GM19193 (cell line): ENCODE results near the gene PCSK5.

Source experiments
- POLR2A ChIP-seq: IDR thresholded peaks from 4 replicates; pipeline ENCODE4 v1.6.1; 2011; ENCODE audit not compliant: insufficient read depth, insufficient read length; ENCODE audit errors: extremely low read depth

PCSK5 gene

DNA sequence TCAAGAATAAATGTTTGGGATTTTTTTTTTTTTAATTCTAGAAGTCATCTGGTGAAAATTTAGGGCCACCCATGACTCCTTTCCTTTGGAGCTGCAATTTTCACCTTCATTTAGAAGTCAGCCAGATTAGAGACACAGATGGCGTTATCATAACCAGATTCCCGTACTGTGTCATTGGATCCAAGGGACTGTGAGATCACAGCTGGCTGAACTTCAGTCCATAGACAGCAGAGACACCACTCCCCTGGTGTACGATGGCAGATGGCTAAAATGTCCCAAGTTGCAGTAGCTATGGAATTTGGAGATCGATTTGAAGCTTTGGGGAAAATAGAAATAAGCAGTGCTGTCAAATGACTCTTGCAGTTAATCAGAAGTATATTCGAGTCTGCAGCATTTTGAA, 287.5 kb downstream of the PCSK5 start:
- TF ChIP-seq POLR2A = no peak

DNA sequence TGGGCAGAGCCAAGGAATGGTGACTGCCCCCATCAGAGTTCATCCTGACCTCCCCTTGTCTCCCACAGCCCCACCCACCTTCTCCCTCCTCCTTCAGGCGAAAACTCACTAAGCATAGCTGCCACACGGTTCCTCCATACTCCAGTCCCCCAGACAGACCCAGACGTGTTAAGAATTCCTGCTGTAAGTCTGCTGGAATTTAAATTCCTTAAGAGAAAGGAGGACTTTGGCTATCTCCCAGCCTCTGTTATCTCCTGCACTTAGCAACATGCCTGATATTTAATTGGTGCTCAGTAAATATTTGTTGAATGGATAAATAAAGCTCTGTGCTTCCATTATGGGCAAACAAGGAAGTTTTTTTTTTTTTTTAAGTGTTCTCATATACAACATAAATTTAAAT, 290.1 kb downstream of the PCSK5 start:
- no peak for TF ChIP-seq POLR2A

DNA sequence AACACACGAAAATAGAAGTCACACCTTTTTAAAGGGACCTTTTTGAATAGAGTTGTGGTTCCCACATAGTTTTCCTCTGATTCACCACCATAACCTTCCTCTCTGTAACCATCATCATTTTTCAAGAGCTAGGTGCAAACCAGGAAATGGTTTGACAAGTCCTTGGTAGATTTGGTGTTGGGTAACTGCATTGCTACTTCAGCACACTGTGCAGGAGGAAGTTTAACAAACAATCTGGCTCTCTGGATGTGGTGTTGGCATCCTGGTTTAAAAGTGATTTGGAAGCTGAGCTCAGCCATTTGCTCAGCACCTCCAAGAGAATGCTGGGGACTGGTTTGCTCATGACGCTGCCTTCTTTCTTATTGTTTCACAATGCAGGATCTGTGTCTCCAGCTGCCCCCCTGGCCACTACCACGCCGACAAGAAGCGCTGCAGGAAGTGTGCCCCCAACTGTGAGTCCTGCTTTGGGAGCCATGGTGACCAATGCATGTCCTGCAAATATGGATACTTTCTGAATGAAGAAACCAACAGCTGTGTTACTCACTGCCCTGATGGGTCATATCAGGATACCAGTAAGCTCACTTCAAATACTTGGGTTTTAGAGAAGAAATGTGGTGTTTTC, 290.7 kb downstream of the PCSK5 start:
- TF ChIP-seq POLR2A = no peak

DNA sequence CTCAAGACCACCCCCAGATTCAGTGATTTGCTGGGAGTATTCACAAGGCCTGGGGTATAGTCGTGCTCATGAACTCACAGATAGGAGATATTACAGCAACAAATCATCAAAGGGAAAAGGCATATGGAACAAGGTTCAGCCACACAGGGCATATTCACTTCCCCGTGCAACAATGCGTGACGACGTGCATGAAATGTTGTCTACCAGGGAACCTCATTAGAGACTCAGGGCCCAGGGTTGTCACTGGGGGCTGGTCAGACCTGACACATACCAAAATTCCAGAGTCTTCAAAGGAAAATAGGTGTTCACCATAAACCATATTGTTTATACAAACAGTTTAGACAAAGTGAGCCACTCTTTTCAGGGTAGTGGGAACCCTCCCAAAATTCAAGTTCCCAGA, 291.3 kb downstream of the PCSK5 start:
- no peak for TF ChIP-seq POLR2A

DNA sequence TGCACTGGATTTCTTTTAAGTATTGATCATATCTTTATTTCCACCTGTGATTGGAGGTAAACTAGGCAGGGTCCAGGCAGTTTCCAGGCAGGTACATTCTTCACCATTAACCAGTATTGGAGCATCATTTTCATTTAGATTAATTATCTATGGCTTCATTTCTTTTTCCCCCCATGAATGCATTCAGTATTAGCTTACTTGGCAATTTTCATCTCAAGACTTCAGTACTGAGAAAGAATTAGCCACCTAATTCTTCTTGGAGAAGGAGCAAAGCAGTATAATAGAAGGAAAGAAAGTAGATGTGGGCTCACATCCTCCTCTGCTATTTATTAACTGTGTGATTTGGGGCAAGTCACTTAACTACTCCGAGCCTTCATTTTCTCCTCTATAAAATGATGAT, 295.0 kb downstream of the PCSK5 start:
- TF ChIP-seq POLR2A = no peak

DNA sequence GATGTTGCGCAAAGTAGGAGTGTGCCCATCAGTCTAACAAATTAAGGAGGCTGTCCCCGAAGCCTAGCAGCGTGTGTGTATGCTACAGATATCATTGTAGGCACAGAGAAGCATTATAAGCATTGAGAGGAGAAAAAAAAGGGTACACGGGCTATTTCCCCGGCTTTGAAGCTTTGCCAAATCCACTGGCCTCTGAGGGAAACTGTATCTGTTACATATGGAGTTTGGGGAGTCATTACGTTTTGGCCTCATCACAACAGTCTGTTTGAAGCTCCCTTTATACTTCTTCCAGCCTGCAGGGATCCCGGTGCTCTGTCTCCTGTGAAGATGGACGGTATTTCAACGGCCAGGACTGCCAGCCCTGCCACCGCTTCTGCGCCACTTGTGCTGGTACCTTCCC, 297.8 kb downstream of the PCSK5 start:
- no peak for TF ChIP-seq POLR2A

DNA sequence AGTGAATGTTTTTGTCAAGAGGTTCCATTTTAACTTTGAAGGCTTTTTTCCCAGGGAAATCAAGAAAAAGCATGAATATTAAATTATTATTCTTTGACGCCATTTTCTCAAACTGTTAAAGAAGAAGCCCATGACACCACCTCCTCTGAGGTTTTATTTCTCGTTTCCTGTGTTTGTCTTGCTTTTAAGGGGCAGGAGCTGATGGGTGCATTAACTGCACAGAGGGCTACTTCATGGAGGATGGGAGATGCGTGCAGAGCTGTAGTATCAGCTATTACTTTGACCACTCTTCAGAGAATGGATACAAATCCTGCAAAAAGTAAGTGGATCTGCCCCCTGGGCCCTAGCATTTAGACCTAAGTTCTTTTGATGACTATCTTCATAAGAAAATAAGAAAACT, 298.4 kb downstream of the PCSK5 start:
- no peak for TF ChIP-seq POLR2A

DNA sequence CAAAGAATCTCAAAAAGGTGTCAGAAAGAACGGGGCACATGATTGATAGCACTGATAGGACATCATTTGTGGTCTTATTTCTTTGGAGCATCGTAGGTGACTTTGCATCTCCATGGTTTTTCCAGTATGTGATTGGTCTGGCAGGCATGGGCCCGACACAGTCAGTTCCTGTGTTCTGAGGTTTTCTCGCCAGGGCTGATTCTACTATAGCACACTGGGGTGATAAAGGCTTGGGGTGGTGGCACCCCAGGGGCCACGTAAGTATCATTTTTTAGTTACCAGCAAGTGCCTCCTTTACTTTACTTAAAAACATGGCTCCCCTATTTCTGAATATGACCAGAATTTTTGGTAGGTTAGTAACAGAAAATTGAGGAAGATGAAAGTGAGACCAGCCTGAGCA, 301.0 kb downstream of the PCSK5 start:
- TF ChIP-seq POLR2A = no peak

DNA sequence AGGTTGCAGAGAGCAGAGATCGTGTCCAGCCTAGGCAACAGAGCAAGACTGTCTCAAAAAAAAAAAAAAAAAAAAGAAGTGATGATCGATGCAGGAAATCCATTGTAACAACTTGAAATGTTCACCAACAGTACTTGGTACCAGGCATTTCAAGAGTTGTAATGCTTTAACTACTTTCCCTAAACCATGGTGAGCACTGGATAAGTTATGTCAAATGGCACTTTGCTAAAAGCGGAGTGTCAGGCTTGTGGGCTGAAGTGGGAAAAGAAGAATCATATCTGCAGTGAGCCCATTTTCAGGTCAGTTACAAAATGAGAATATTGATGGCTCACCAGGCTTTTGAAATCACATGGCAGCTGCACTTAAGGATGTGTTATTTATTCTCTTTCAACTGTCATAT, 301.5 kb downstream of the PCSK5 start:
- TF ChIP-seq POLR2A = no peak

DNA sequence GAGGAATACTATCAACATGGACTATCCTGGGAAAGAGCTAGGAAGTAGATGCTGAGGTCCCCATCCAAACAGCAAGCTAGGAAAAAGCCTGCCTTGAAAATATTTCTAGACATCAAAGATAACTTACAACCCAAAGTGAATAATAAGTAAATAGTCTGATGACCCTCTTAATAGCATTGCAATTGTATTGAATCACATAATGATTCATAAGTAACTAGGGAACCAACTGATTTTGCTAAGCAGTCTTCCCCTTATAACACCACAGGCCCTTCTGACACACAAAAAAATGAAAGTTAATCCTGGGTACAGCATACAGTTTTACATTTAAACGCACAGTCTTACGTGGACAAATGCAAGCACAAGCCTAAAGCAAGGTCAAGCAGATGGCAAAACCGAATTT, 304.4 kb downstream of the PCSK5 start:
- no peak for TF ChIP-seq POLR2A

DNA sequence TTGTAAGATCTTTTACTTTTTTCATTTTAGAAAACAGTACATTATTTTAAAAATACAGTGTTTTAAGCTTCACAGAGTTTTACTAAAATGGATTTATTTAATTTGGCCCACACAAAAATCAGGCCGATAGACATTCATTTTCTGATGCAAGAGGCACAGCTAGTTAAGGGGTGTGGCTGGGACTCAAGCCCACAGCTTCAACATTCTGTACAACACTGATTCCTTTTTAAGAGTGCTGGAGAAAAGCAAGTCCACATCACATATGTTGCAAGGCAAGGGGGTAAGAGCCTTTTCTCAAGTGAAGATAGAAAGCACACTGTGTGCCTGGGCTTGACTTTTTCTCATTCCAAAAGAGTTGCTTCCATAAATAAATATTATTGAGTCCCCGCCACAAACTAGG, 307.9 kb downstream of the PCSK5 start:
- TF ChIP-seq POLR2A = no peak

DNA sequence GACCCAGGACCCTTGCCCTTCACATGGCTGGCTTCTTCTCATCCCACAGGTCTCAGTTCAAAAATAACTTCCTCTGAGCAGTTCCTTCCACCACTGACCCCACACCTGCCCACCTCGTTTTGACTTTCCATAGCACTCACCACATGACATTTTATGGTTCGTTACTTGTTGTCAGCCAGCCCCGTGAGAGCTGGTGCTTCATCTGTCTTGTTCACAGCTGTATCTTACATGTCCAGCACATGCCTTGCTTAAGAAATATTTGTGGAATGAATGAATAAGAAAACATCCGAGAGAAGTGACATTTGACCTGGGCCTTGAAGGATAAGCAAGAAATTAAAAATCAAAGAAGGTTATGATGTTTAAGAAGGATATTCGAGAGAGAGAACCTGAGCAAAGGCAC, 309.8 kb downstream of the PCSK5 start:
- no peak for TF ChIP-seq POLR2A

DNA sequence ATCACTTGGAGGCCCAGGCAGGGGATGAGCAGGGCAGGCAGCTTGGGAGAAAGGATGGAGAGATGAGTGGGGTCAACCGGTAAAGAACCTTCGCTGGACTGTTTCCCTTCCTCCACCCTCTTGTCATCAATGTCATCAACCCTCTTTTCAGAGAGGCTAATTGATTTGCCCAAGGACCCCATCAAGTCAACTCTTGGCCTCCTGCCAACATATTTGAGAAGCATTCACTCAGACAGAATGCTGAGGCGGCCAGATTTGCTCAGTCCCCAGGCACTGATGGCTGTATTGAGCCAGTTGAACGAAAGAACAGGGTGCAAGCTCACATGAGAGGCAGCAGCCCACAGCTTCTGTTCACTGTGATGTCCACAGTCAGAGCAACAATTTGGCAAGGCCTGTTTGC, 310.3 kb downstream of the PCSK5 start:
- no peak for TF ChIP-seq POLR2A

DNA sequence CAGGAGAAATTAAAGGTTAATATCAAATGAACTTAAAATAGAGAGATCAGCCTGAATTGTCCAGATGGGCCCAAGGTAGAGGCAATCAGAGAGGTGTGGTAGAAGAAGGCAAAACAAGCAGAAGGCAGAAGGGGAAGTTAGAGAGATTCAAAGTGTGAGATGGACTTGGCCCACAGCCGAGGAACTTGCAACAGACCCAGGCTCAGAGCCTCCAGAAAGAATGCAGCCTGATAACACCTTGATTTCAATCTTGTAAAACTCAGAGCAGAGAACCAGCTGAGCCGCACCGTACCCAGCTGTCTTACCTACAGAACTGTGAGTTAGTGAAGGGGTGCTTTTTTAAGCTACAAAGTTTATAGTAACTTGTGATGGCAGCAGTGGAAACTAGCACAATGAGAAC, 312.9 kb downstream of the PCSK5 start:
- no peak for TF ChIP-seq POLR2A

DNA sequence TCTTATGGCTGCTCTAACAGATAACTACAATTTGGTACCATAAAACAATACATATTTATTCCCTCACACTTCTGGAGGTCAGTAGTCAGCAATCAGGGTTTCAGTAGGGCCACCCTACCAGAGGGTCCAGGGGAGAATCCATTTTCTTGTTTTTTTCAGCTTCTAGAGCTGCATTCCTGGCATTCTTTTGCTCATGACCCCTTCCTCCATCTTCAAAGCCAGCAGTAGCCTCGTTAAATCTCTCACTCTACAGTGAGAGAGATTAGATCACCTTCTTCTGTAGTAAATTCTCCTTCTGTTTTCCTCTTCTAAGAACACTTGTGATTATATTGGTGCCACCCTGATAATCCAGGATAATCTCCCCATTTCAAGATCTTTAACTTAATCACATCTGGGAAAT, 316.3 kb downstream of the PCSK5 start:
- TF ChIP-seq POLR2A = no peak

DNA sequence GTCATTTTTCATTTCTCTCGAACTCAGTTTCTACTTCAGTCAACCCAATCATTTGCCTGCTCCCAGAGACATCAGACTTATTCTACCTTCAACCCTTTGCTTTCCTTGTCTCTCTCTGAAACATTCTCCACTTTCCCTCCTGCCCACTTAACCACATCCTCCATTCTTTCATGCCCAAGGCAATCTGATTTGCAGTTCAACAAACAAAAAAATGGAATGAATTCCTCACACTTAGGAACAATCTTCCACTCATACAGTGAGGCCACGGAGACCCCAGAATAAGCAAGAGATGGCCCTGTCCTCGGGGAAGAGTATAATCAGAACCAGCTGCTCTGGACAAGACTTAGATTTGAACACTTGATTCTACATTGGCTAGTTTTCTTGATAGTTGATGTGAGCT, 323.3 kb downstream of the PCSK5 start:
- no peak for TF ChIP-seq POLR2A

DNA sequence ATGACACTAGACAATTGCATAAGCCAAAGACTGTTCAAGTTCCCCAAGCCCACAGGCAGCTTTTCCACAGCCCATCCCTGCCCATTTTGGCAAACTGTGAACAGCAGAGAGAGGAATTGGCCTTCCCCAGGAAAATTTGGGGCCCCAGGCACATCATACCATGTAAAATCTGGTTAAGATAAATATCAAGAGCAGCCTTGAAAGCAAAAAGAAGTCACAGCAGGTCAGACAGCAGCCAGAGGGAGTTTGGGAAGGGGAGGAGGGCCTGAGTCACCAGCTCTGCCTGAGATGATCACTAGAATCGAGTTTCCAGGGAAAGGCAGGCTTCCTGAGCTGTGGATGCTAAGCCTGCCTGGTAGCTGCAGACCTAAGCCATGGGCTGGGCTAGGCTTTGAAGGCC, 324.6 kb downstream of the PCSK5 start:
- no peak for TF ChIP-seq POLR2A
